Fibroblast of lung (primary cell): ENCODE measurements around the gene MICA.

Source experiments
- CTCF ChIP-seq, 2 donors: IDR thresholded peaks in 1 of 2; conservative IDR thresholded peaks in 1 of 2; 1 replicate in 1 of 2; 2 replicates in 1 of 2; pipeline ENCODE4 v1.5.1; 2011 to 2012; ENCODE audit warnings: low read length in 2 of 2, control low read depth in 1 of 2, inconsistent platforms in 1 of 2, low read depth in 1 of 2, mild to moderate bottlenecking in 1 of 2
- EZH2 ChIP-seq: IDR thresholded peaks from 2 replicates; pipeline ENCODE4 v1.5.1; 2012; ENCODE audit warnings: low read length, control low read depth, mild to moderate bottlenecking; ENCODE audit errors: missing control alignments

- TF ChIP-seq CTCF (conservative IDR thresholded peaks at IDR 0.05 in 1 of 2, IDR thresholded peaks at IDR 0.05 in 1 of 2; ENCODE audit: low read depth in 1 of 2, low read length in 2 of 2) (peak; percentile 69 to 77), EZH2 (no peak)
Observed at GRCh38 chr6:31441365-31442267, 38.2 kb downstream of the MICA start.
